ENCODE results near the gene ZBED5.
"Not testable (repeated sequence)": the region's sequence is repeated elsewhere in the genome, so short reads cannot be mapped to it uniquely, and the experiment has no call there.

ZBED5 gene

GRCh38 chr11:10844356-10844755 is 13.5 kb downstream of the ZBED5 start:
- in situ Hi-C loops (cut with HindIII; ENCODE audit: low sequenced_read_pairs) = no loop called here

- in situ Hi-C loops (cut with HindIII; ENCODE audit: low sequenced_read_pairs) = no loop called here
Measured at GRCh38 chr11:10838881-10839280, 19.0 kb downstream of the ZBED5 start.

DNA sequence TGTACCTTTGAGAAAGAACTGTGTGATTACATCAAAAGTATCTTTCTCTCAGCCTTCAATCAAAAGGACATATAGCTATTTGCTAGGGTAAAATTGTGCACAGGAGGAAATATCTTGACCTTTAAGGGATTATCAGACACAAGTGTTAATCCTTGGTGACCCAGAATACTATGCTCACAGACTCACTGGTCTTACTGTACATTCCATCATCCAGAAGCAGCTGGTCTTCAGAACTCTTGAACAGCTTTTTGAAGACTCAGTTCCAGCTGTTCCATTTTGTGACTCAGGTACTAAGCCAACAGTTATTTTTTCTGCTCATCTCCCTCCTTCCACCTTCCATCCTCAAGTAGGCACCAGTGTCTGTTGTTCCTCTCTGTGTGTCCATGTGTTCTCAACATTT is 19.8 kb downstream of the ZBED5 start:
- in situ Hi-C loops (cut with HindIII; ENCODE audit: low sequenced_read_pairs) = no loop called here

DNA sequence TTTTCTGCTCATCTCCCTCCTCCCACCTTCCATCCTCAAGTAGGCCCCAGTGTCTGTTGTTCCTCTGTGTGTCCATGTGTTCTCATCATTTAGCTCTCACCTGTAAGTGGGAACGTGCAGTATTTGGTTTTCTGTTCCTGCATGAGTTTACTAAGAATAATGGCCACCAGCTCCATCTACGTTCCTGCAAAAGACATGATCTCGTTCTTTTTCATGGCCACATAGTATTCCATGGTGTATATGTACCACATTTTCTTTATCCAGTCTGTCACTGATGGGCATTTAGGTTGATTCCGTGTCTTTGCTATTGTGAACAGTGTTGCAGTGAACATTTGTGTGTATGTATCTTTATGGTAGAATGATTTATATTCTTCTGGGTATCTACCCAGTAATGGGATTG is 21.0 kb downstream of the ZBED5 start:
- in situ Hi-C loops (cut with HindIII; ENCODE audit: low sequenced_read_pairs) = not testable (repeated sequence)

- in situ Hi-C loops (cut with HindIII; ENCODE audit: low sequenced_read_pairs) = no loop called here
Measured at GRCh38 chr11:10829139-10829538, 28.7 kb downstream of the ZBED5 start.

GRCh38 chr11:10828402-10828801 is 29.5 kb downstream of the ZBED5 start:
- in situ Hi-C loops (cut with HindIII; ENCODE audit: low sequenced_read_pairs) = no loop called here

GRCh38 chr11:10824888-10825287 is 33.0 kb downstream of the ZBED5 start:
- in situ Hi-C loops (cut with HindIII; ENCODE audit: low sequenced_read_pairs) = no loop called here

- in situ Hi-C loops (cut with HindIII; ENCODE audit: low sequenced_read_pairs) = no loop called here
Measured at GRCh38 chr11:10823152-10823579, 34.7 kb downstream of the ZBED5 start.

DNA sequence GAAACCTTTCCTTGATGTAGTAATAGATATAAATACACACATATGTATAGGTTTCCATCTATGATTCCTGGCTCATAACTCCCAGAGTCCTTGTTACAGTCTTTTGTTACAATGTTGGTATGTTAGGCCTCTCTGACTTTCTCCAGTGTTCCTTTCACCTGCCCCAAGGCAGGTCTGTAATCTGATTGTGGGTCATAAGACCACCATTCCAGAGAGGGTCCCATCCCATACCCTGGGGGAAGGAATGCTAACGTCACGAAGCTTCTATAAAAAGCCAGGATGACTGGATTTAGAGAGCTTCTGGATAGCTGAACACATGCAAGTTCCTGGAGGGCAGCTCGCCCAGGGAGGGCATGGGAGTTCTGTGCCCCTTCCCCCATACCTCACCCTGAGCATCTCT is 35.4 kb downstream of the ZBED5 start:
- in situ Hi-C loops (cut with HindIII; ENCODE audit: low sequenced_read_pairs) = not testable (repeated sequence)

- in situ Hi-C loops (cut with HindIII; ENCODE audit: low sequenced_read_pairs) = no loop called here
Measured at GRCh38 chr11:10818594-10818993, 39.3 kb downstream of the ZBED5 start.

DNA sequence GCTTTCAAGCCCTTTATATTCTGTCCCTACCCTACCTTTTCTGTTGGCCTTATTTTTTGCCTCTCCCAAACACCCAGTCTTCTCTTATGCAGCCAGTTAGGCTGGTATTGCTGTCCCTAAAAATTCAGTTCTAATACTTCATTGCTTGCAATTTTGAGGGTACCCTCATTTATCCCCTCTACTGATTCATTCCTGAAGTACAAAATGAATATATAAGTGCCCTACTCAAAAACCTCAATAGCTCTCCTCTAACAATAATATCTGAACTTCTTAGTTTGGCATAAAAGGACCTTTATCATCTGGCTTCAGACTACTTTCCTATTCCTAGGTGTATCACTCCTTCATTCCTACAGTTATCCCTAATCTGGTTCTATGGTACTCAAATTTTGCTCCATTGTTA is 43.9 kb downstream of the ZBED5 start:
- in situ Hi-C loops (cut with HindIII; ENCODE audit: low sequenced_read_pairs) = no loop called here

- in situ Hi-C loops (cut with HindIII; ENCODE audit: low sequenced_read_pairs) = no loop called here
Measured at GRCh38 chr11:10809373-10810160, 48.3 kb downstream of the ZBED5 start.

- in situ Hi-C loops (cut with HindIII; ENCODE audit: low sequenced_read_pairs) = no loop called here
Measured at GRCh38 chr11:10808553-10809372, 49.1 kb downstream of the ZBED5 start, which contains the start of gene EIF4G2. TSS of gene EIF4G2 (minus strand) at chr11:10808926.

GRCh38 chr11:10808235-10808552 is 49.7 kb downstream of the ZBED5 start:
- in situ Hi-C loops (cut with HindIII; ENCODE audit: low sequenced_read_pairs) = no loop called here

- in situ Hi-C loops (cut with HindIII; ENCODE audit: low sequenced_read_pairs) = no loop called here
Measured at GRCh38 chr11:10807493-10808234, 50.2 kb downstream of the ZBED5 start.

DNA sequence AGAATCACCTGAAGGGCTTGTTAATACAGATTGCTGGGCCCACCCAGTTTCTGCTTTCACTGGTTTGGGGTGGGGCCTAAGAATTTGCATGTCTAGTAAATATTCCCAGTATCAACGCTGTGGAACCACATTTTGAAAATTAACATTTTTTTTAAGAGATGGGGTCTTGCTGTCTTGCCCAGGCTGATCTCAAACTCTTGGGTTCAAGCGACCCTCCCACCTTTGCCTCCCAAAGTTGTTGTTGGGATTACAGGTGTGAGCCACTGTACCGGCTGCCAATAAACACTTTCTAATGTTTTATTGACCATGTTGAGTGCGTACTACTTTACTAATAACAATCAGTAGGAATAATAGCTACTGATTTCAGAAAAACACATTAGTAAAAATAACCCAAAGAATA is 51.6 kb downstream of the ZBED5 start:
- in situ Hi-C loops (cut with HindIII; ENCODE audit: low sequenced_read_pairs) = no loop called here

- in situ Hi-C loops (cut with HindIII; ENCODE audit: low sequenced_read_pairs) = no loop called here
Measured at GRCh38 chr11:10805741-10806140, 52.1 kb downstream of the ZBED5 start.

DNA sequence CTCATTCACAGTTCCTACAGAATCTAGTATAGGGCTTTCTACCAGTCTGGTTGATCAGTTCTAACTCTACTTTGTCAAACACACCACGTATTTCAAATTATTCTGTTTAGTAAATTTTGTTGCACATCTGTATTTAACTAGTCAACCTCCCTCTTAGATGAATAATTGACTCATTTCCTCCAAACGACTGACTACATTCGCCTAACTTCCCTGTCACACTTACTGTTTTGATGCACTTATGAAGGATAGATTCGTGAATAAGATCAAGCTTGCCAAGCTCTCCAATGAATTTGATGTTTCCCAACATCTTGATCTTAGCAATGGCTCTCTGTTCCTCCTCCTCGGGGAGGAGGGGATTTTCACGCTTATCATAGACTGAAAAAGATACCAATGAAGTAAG is 54.2 kb downstream of the ZBED5 start:
- in situ Hi-C loops (cut with HindIII; ENCODE audit: low sequenced_read_pairs) = no loop called here

All from DLD1 (cell line).